Activated naive CD8-positive, alpha-beta T cell treated with anti-CD3 and anti-CD28 coated beads, Interleukin-2, amount 50 U/mL, for 24 hours (primary cell): Measurements from ENCODE around the gene ATXN7L2.
"Not testable (repeated sequence)": the region's sequence is repeated elsewhere in the genome, so short reads cannot be mapped to it uniquely, and the experiment has no call there.

Source experiments
- ATAC-seq: fragments of 150-1000 bp; cut with Tn5 transposase; one replicate; pipeline ENCODE4 v1.10.0; 2021
- DNase-seq: peaks from one replicate; pipeline ENCODE4 v3.0.0; 2021
- H3K27ac Mint-ChIP-seq: one replicate; pipeline ENCODE4 v1.8.0; 2021; ENCODE audit warnings: mild to moderate bottlenecking, mixed read lengths
- H3K27me3 Mint-ChIP-seq: one replicate; pipeline ENCODE4 v1.8.0; 2021; ENCODE audit warnings: mixed read lengths
- H3K36me3 Mint-ChIP-seq: one replicate; pipeline ENCODE4 v1.8.0; 2021; ENCODE audit warnings: low read depth, mixed read lengths
- H3K4me1 Mint-ChIP-seq: one replicate; pipeline ENCODE4 v1.8.0; 2021; ENCODE audit warnings: mixed read lengths
- H3K4me3 Mint-ChIP-seq: one replicate; pipeline ENCODE4 v1.8.0; 2021; ENCODE audit warnings: mild to moderate bottlenecking, moderate library complexity, mixed read lengths
- H3K9me3 Mint-ChIP-seq: one replicate; pipeline ENCODE4 v1.8.0; 2021; ENCODE audit warnings: mixed read lengths

Gene ATXN7L2, protein sequence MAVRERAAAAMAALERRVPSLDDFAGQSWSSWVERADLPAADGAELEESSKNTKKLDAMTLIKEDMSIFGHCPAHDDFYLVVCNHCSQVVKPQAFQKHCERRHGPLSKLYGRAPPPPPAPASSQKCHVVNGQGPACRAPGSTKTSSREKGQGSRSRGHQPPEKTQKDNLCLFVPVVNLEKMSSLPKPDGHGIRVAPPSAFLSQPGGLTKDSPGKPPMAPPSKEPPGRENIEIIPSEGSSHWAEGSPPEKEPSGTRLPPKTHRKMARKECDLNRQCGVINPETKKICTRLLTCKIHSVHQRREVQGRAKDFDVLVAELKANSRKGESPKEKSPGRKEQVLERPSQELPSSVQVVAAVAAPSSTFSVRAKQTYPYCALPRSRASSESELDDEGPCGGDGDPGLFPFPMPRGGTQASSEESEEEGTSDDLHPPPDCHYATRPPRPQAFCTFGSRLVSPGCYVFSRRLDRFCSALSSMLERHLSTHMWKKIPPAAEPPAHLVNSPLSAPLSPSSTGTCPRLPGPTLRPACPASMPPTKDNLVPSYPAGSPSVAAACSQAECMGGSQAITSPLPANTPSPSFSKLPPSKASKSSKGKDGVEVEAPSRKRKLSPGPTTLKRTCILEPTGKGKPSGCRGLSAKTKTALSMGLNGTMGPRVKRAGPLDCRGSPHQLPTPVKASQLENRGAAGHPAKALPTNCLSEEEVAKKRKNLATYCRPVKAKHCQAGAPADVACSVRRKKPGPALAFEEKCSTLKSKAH

DNA sequence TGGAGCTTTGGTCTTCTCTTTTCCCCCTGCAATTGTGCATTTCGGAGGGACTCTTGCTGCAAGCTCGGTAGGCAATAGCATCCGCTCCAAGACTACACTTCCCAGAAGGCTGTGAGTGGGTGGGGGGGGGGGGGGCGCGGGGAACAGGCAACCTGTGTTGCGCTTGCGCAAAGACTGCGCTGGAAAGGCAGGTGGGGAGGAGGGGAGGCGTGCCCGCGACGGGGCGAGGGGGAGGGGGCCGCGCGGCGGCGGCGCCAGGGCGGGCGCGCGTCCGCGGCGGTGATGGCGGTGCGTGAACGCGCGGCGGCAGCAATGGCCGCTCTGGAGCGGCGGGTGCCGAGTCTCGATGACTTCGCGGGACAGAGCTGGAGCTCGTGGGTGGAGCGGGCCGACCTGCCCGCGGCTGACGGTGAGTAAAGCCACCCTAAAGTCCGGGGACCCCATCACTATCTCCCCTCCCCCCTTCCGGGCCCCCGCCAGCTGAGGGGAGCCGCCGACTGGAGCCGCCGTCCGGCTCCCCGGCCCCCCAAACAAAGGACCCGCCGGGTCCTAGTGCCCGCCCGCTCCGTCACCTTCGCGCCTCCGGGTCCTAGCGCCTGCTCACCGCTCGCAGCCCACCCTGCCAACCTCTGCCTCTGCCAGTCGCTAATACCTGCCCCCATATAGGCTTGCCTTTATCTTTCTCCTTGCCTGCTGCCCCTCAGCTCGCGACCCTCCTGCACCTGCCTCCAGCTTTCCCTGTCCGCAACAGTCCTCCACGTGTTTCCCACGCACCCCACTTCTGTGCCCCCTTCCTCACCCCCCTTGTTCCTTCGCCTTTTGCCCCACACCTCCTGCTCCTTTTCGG lies at the start of gene ATXN7L2:
Gene ATXN7L2, plus strand, starts transcription at position 234 of the 847 bp plus-strand sequence. Its CDS starts 49 bp downstream, at position 283.
- H3K4me3 Mint-ChIP-seq, result peak within 1 kb of the TSS; percentile 97
- ATAC-seq, result peak; percentile 67

GRCh38 chr1:109434484-109434883 lies 49.2 kb upstream of the ATXN7L2 start:
- Mint-ChIP-seq H3K27me3 (peaks cover 6% of the 10 kb centered on the region), H3K9me3 (no peaks in the 10 kb centered on the region), H3K4me3 (no peak overlapping the region), H3K36me3 (no peaks in the 10 kb centered on the region), H3K27ac (no peak overlapping the region), H3K4me1 (no peaks in the 10 kb centered on the region)
- no peak for ATAC-seq
- no peak for DNase-seq

More for the DNA sequence above, at the start of gene ATXN7L2:
- DNase-seq, result peak; percentile 90
- peaks cover 10% of the 10 kb centered on the region for H3K36me3 Mint-ChIP-seq
- peaks cover 9% of the 10 kb centered on the region for H3K27me3 Mint-ChIP-seq
- no peaks in the 10 kb centered on the region for H3K9me3 Mint-ChIP-seq
- H3K4me1 Mint-ChIP-seq, result peaks cover 30% of the 10 kb centered on the region
- peak within 1 kb of the TSS; percentile 95 for H3K27ac Mint-ChIP-seq

GRCh38 chr1:109438798-109439297 lies 44.9 kb upstream of the ATXN7L2 start:
- peaks cover 6% of the 10 kb centered on the region for H3K27me3 Mint-ChIP-seq
- DNase-seq, result no peak

DNA sequence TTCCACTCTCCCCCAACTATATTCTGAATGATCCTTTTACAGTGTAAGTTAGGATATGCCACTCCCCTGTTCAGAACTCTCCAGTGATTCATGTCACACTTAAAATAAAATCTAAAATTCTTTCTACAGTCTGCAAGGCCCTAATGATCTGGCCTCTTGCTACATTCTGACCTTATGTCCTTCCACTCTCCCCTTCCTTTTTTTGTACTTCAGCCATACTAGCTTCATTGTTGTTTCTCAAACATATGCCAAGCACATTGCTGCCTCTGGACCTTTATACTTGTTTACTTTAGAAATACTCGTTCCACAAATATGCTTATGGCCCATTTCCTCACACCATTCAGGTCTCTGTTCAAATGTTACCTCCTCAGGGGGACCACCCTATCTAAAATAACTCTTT lies 42.6 kb upstream of the ATXN7L2 start:
- no peaks in the 10 kb centered on the region for H3K9me3 Mint-ChIP-seq
- peaks cover 8% of the 10 kb centered on the region for H3K27me3 Mint-ChIP-seq
- H3K27ac Mint-ChIP-seq, result no peak overlapping the region
- DNase-seq, result no peak
- H3K4me3 Mint-ChIP-seq, result no peak overlapping the region
- no peak for ATAC-seq
- H3K36me3 Mint-ChIP-seq, result no peaks in the 10 kb centered on the region
- H3K4me1 Mint-ChIP-seq, result no peaks in the 10 kb centered on the region

More at GRCh38 chr1:109438798-109439297, 44.9 kb upstream of the ATXN7L2 start:
- Mint-ChIP-seq H3K9me3 (no peaks in the 10 kb centered on the region), H3K27ac (no peak overlapping the region), H3K4me1 (no peaks in the 10 kb centered on the region), H3K4me3 (no peak overlapping the region), H3K36me3 (no peaks in the 10 kb centered on the region)
- ATAC-seq, result peak; percentile 98

GRCh38 chr1:109443476-109443875 lies 40.2 kb upstream of the ATXN7L2 start:
- no peaks in the 10 kb centered on the region for H3K4me1 Mint-ChIP-seq
- ATAC-seq (no peak), DNase-seq (no peak)
- H3K27ac Mint-ChIP-seq, result no peak overlapping the region
- peaks cover 23% of the 10 kb centered on the region for H3K27me3 Mint-ChIP-seq
- no peak overlapping the region for H3K4me3 Mint-ChIP-seq
- H3K36me3 Mint-ChIP-seq, result no peaks in the 10 kb centered on the region
- no peaks in the 10 kb centered on the region for H3K9me3 Mint-ChIP-seq

- no peak overlapping the region for H3K27ac Mint-ChIP-seq
- H3K36me3 Mint-ChIP-seq, result no peaks in the 10 kb centered on the region
- DNase-seq (no peak), ATAC-seq (no peak)
- no peaks in the 10 kb centered on the region for H3K4me1 Mint-ChIP-seq
- no peaks in the 10 kb centered on the region for H3K9me3 Mint-ChIP-seq
- H3K4me3 Mint-ChIP-seq, result no peak overlapping the region
- H3K27me3 Mint-ChIP-seq, result peaks cover 27% of the 10 kb centered on the region
These were observed 39.4 kb upstream of the ATXN7L2 start for GRCh38 chr1:109444346-109444745.

DNA sequence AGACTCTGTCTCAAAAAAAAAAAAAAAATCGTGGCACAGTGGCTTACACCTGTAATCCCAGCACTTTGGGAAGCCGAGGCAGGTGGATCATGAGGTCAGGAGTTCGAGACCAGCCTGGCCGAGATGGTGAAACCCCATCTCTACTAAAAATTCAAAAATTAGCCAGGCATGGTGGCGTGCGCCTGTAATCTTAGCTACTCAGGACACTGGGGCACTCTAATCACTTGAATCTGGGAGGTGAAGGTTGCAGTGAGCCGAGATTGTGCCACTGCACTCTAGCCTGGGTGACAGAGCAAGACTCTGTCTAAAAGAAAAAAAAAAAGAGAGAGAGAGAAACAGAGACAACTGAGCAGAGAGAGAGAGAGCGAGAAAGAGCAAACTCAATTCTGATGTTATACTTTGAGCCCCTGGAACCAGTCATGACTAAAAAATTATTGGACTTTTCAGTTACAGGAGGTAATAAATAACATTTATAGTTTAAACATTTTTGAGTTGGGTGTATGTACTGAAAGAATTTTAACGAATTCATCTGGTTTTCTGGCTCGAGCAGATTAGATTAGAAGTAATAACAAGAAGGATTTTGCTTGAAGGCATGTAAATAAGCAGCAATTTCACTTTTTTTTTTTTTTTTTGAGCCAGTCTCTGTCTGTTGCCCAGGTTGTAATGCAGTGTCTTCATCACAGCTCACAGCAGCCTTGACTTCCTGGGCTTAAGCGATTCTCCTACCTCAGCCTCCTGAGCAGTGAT lies 37.6 kb upstream of the ATXN7L2 start:
- not testable (repeated sequence) for H3K4me1 Mint-ChIP-seq, H3K27ac Mint-ChIP-seq, H3K4me3 Mint-ChIP-seq, H3K36me3 Mint-ChIP-seq, ATAC-seq, H3K9me3 Mint-ChIP-seq, DNase-seq
- H3K27me3 Mint-ChIP-seq, result peaks cover 37% of the 10 kb centered on the region

DNA sequence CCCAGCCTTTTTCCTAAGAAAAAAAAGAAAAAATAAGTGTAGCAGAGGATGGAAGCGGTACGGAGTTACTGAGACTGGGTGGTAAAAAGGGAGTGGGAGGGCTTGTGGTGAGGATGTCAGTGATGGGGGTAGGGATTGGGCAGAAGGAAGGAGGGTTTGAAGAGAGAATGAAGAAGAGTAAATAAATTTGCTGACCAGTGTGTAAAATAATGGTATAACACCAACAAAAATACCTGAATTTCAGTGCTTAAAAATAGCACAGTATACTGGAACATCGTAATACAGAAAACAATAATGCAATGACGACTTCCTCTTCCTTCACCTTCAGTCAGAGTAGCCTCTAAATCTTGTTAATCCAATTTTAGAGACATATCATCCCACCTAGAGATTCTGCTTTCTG lies 36.2 kb upstream of the ATXN7L2 start:
- Mint-ChIP-seq H3K4me3 (no peak overlapping the region), H3K9me3 (no peaks in the 10 kb centered on the region), H3K4me1 (no peaks in the 10 kb centered on the region), H3K36me3 (no peaks in the 10 kb centered on the region), H3K27ac (no peak overlapping the region), H3K27me3 (peaks cover 40% of the 10 kb centered on the region)
- no peak for DNase-seq
- ATAC-seq, result no peak

DNA sequence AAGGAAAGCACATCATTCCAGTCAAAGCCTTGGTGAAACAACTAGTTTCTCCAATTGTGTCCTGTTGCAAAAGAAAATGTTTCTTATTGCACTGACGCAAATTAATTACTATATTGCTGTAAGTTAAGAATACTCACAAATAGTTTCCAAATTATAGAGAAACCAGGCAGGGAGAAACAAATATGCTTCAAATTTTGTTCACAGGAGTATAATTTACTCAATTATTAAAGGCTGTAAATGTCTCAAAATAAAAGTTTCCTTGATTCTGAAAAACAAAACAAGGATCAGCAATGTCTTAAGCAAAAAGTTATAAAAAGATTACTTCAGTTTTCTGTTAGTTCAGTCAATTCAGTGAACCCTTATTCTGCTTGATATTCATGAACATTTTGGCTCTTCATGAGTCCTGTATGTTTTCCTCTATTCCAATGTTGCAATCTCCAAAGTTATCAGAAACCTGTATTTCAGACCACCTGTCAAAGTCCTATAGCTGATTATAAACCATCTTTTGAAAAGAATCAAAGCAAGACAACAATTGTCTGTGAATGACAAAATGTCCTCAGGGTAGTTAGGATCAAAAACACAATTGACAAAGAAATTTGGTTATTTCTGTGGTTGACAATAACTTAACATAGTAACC lies 29.1 kb upstream of the ATXN7L2 start:
- Mint-ChIP-seq H3K4me1 (no peaks in the 10 kb centered on the region), H3K27me3 (peaks cover 36% of the 10 kb centered on the region), H3K4me3 (no peak overlapping the region), H3K36me3 (peaks cover 10% of the 10 kb centered on the region), H3K9me3 (peaks cover 24% of the 10 kb centered on the region), H3K27ac (no peak overlapping the region)
- ATAC-seq, result no peak
- DNase-seq, result no peak

GRCh38 chr1:109457819-109458218 lies 25.9 kb upstream of the ATXN7L2 start:
- Mint-ChIP-seq H3K36me3 (peaks cover 10% of the 10 kb centered on the region), H3K4me1 (no peaks in the 10 kb centered on the region), H3K27ac (no peak overlapping the region), H3K27me3 (peaks cover 45% of the 10 kb centered on the region), H3K9me3 (peaks cover 24% of the 10 kb centered on the region), H3K4me3 (no peak overlapping the region)
- no peak for DNase-seq
- no peak for ATAC-seq

- Mint-ChIP-seq H3K9me3 (no peaks in the 10 kb centered on the region), H3K36me3 (peaks cover 2% of the 10 kb centered on the region), H3K27ac (no peak overlapping the region), H3K4me3 (peak overlapping the region; percentile 68), H3K27me3 (peaks cover 83% of the 10 kb centered on the region), H3K4me1 (peaks cover 5% of the 10 kb centered on the region)
- ATAC-seq, result no peak
- no peak for DNase-seq
These were observed 17.6 kb upstream of the ATXN7L2 start for GRCh38 chr1:109466125-109466451.

DNA sequence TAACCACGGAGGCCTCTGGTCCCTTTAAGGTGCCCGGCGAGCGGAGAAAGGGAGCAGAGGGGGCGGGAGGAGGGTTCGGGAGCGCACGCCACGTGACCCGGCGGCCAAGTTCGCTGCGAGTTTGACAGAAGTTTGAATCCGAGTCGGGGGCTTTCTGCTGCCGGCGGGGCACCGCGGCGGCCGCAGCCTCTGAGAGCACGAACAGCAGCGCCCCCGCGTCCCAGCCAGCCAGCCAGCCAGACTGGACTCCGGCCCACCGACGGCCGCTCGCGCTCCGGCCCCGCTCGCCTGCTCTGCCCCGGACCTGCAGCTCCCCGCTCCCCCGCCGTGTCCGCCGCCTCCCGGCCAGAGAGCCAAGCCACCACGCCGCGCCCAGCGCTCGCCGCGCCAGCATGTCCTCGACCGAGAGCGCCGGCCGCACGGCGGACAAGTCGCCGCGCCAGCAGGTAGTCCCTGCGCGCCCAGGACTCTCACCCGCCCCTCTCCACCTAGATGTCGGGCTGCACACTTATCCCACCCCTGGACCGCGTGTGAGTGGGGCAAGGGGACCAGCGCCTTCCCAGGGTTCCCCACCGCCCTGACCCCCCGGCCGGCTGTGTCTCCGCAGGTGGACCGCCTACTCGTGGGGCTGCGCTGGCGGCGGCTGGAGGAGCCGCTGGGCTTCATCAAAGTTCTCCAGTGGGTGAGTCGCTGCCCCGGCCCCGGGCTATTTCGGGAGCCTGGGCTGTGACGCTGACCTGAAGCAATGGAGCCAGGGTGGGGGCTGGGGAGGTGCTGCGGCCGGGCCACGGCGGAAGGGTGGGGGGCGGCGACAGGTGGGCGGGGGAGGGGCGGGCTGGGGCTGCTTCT lies 17.0 kb upstream of the ATXN7L2 start, which contains the start of gene SYPL2:
Gene SYPL2, plus strand, starts transcription at position 95 of the 849 bp plus-strand sequence. Its CDS starts 298 bp downstream, at position 393.
- no peak for DNase-seq
- Mint-ChIP-seq H3K4me1 (peaks cover 5% of the 10 kb centered on the region), H3K27me3 (peaks cover 83% of the 10 kb centered on the region), H3K36me3 (peaks cover 2% of the 10 kb centered on the region), H3K27ac (no peak within 1 kb of the TSS), H3K4me3 (peak within 1 kb of the TSS; percentile 68), H3K9me3 (no peaks in the 10 kb centered on the region)
- peak; percentile 28 for ATAC-seq
